SK-N-SH treated with all-trans-retinoic acid at 6 μM for 48 hours (cell line): ENCODE data around the gene RAMAC.

ENCODE experiments used
- TF ChIP-seq, protein P1 (sequence below): fragments of 250-450 bp; sonication (Bioruptor Pico); IDR thresholded peaks from 2 replicates; pipeline ENCODE4 v1.8.0; 2020; ENCODE audit warnings: mild to moderate bottlenecking, moderate library complexity, borderline replicate concordance
- TF ChIP-seq, protein P2 (sequence below): fragments of 250-450 bp; sonication (Bioruptor Pico); IDR thresholded peaks from 2 replicates; pipeline ENCODE4 v1.5.0; 2020; ENCODE audit warnings: mild to moderate bottlenecking, moderate library complexity

DNA sequence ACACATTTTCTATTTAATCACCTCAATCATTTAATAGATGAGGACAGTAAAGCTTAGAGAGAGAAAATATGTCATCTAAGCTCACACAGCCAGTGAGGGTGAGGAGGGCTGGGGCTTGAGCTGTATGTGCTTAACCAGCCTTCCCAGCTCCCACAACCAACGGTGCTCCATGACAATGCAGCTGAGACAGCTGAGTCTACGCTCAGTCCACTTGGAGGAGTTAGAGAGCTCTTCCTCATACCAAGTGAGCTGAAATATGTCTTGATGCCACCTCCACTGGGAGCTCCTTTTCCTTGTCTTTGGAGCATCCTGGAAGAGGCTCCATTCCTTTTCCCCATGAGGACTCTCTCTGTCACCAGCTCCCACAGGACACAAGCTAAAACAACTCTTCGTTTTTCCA, 42.8 kb upstream of the RAMAC start:
- TF ChIP-seq, protein P1, sequence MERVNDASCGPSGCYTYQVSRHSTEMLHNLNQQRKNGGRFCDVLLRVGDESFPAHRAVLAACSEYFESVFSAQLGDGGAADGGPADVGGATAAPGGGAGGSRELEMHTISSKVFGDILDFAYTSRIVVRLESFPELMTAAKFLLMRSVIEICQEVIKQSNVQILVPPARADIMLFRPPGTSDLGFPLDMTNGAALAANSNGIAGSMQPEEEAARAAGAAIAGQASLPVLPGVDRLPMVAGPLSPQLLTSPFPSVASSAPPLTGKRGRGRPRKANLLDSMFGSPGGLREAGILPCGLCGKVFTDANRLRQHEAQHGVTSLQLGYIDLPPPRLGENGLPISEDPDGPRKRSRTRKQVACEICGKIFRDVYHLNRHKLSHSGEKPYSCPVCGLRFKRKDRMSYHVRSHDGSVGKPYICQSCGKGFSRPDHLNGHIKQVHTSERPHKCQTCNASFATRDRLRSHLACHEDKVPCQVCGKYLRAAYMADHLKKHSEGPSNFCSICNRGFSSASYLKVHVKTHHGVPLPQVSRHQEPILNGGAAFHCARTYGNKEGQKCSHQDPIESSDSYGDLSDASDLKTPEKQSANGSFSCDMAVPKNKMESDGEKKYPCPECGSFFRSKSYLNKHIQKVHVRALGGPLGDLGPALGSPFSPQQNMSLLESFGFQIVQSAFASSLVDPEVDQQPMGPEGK (CRISPR knock-in tag) = no peak
- TF ChIP-seq, protein P2, sequence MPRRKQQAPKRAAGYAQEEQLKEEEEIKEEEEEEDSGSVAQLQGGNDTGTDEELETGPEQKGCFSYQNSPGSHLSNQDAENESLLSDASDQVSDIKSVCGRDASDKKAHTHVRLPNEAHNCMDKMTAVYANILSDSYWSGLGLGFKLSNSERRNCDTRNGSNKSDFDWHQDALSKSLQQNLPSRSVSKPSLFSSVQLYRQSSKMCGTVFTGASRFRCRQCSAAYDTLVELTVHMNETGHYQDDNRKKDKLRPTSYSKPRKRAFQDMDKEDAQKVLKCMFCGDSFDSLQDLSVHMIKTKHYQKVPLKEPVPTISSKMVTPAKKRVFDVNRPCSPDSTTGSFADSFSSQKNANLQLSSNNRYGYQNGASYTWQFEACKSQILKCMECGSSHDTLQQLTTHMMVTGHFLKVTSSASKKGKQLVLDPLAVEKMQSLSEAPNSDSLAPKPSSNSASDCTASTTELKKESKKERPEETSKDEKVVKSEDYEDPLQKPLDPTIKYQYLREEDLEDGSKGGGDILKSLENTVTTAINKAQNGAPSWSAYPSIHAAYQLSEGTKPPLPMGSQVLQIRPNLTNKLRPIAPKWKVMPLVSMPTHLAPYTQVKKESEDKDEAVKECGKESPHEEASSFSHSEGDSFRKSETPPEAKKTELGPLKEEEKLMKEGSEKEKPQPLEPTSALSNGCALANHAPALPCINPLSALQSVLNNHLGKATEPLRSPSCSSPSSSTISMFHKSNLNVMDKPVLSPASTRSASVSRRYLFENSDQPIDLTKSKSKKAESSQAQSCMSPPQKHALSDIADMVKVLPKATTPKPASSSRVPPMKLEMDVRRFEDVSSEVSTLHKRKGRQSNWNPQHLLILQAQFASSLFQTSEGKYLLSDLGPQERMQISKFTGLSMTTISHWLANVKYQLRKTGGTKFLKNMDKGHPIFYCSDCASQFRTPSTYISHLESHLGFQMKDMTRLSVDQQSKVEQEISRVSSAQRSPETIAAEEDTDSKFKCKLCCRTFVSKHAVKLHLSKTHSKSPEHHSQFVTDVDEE (CRISPR knock-in tag) = no peak
